Stimulated activated CD4-positive, alpha-beta T cell treated with anti-CD3 and anti-CD28 coated beads, Interleukin-2, amount 100 ng/mL, for 24 hours (primary cell): Measurements from ENCODE around the gene IFI27L2.

Source experiments
- DNase-seq, 2 donors: peaks; one replicate each; pipeline ENCODE4 v3.0.0-alpha.2; 2020

The IFI27L2 gene

DNA sequence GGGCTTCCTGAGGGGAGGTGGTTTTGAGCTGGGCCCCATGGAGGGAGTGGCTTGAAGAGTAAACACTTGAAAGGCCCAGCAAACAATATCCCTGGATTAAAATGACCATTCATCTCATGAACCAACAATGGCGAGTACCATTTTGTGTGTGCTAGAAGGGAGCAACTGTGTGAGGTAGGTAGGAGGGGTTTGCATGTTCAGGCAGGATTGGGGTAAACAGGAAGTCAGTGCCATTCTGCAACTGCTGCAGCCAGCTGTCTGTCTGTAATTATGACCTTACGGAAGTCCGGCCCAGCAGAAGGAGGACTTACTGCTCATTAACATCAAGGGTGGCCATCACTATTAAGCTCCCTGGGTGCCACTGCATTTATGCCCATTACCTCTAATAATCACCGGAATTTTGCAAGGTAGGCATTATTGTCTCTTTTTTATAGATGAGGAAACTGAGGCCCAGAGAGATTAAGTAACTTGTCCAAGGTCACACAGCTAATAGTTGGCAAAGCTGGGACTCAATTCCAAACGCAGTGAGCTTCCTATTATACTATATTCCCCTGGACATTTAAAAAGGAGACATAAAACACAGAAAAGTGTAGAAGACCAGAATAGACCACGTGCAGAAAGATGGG is 16.6 kb upstream of the IFI27L2 start:
- DNase-seq = no peak

GRCh38 chr14:94144765-94145164 is 15.4 kb upstream of the IFI27L2 start:
- no peak for DNase-seq

DNA sequence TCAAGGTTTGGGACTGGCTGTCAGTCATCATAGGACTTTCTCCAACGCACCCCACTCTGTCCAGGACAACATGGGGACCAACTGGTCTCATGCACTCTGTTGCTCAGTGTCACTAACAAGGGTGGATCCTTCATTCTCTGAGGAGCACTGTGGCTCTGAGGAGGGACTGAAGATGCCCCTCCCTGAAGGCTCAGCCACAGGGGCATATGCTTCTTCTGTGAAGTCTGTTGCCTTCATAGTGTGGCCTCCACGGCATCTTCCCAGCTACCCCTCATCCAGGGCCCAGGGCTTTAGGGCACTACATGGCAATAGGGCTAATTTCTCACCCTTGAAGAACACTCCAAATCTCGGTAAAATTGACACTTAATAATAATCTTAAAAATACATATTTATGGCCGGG is 14.3 kb upstream of the IFI27L2 start:
- DNase-seq = no peak

- no peak for DNase-seq
Observed at GRCh38 chr14:94143239-94143638, 13.8 kb upstream of the IFI27L2 start.

- no peak for DNase-seq
Observed at GRCh38 chr14:94142836-94143235, 13.4 kb upstream of the IFI27L2 start.

DNA sequence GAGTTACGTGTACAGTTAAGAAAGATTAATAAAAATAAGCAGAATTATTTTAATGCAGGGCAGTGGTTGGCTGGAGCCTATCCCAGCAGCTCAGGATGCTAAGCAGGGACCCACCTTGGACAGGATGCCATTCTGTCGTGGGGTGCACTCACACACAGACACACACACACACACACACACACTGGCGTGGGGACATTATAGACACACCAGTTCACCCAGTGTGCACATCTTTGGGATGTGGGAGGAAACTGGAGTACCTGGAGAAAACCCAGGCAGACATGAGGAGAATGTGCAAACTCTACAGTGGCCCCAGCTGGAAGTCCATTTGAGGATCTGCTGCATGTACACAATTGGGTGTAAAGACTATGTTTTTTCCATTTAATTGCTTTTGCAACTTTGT is 12.8 kb upstream of the IFI27L2 start:
- DNase-seq = no peak

DNA sequence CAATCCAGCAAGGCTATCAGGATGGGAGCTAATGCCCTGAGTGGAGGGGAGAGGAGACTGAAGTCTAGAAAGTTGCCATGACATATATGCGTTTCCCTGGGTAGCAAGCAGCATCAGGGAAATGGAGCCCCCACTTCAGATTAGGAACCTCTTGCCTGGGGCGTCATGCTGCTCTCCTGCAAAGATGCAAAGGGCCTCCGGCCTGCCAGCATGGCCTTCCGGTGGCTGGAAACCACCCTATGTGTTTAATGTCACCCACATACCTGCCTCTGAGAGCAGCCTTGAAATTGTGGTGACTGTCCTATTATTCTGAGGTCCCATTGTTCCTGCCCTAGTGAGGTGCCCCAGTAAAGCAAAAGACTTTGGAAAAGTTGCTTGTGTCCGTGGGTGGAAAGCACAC is 10.0 kb upstream of the IFI27L2 start:
- DNase-seq = no peak

DNA sequence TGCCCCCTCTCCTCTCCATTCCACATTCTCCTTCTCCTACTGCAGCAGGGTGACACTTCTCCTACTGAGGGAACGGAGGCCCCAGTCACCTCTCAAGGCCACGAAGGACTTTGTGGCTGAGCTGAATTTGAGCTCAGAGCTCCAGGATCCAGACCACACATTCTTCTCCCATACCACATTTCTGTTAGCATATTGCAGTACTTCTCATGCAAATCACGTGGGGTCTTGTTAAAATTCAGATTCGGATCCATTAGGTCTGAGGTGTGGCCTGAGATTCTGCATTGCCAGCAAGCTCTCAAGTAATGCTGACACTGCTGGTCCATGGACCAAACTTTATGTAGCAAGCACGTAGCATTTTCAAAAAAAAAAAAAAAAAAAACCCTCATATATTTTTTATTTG is 9.6 kb upstream of the IFI27L2 start:
- no peak for DNase-seq

- no peak for DNase-seq
Observed at GRCh38 chr14:94138251-94138650, 8.8 kb upstream of the IFI27L2 start.

GRCh38 chr14:94136575-94137331 is 7.3 kb upstream of the IFI27L2 start:
- peak; percentile 88 to 93 for DNase-seq

GRCh38 chr14:94135476-94135875 is 6.1 kb upstream of the IFI27L2 start:
- DNase-seq = no peak

DNA sequence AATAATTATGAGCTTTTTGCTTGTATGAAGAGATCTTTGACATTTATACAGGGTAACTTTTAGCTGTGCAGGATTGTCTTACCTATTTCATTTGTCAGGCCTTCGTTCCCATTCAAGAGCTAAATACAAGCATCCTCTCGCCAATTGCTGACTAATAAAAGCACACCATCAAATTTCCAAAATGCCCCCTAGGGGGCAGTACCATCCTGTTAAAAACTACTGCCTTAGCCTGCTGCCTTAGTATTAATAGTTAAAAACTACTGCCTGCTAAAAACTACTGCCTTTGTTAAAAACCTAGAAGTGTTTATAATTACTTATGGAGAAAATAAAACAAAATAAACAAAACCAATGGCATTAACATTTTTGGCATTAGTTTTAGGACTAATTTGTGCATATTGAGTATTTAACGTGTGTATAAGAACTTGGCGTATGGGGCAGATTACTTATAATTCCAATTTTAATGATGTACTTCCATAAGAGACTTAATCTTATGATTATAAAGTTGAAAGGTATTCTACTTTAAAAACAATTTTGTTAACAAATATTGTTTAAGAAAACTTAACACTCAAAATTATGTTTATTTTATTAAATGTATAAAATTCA is 3.0 kb upstream of the IFI27L2 start:
- peak; percentile 60 to 70 for DNase-seq

DNA sequence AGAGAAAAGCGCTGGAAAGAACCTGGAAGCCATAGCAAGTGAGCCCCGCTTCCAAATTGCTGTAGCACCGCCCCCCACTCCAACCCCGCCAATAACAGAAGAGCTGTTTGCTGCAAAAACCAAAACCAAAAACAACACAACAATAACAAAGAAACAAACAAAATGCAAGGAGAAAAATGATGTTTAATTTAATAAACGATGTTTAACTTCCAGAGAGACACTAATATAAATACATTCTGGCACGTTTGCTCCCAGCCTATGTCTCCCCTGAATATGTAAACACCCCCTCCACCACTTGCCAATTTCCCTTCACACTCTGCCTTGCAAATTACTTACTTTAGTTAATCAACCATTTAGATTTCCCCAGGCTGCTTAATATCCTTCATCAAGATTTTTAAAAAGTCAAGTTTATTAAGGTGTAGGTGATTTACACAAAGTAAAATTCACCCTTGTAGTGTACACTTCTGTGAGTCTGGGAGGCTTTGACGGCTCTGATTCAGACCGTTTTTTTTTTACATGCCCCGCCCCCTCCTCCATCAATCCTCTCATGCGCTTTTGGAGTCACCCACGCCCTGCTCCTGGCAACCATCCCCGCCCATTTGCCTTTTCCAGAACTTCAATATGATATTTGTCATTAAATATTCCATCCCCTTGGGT is 482 bp upstream of the IFI27L2 start:
- peak; percentile 35 for DNase-seq

DNA sequence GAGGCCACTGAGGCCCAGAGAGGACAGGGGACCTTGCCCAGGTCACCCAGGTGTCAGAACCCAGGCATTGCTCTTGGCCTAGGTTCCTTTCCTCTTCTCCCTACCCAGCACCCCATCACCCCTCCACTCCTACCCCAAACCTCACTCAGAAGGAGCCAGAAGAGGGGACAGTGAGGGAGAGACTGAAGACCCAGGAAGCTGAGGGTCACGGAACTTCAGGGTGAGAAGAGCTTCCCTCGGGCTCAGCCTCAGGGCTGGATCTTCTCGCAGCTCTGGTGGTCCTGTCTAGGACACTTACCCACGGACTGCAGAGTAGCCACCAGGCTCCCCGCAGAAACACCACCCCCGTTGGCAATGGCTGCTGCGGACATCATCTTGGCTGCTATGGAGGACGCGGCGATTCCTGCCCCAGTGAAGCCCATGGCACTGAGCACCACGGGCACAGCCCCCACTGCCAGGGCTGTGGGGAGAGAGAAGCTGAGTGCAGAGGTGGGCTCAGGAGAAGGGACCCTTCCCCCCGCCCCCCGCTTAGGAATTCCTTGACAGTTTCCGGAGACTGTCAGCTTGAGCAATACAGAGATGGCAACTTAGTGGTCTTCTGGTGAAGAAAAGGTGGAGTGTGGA is 1.1 kb downstream of the IFI27L2 start:
- DNase-seq = no peak

DNA sequence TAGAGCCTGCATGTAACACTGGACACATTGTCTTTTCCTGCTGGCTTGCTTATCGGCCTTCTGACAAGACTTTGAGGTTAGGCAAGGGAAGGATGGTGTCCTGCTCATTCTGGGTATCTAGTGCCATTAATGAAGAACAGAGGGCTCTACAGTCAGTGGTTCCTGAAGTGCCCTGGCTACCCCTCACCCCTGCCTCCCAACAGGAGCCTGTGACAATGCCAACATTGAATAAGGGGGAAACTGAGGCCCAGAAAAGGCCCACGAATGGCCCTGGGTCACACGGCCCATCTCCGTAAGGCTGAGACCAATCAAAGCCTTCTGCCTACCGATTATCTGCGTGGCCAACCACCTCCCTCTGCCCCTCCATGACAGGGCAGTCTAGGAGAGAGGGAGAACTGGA is 2.1 kb downstream of the IFI27L2 start:
- no peak for DNase-seq

- DNase-seq = no peak
Observed at GRCh38 chr14:94126800-94127199, 2.6 kb downstream of the IFI27L2 start.

GRCh38 chr14:94126419-94126677 is 3.1 kb downstream of the IFI27L2 start:
- DNase-seq = no peak

- DNase-seq = no peak
Observed at GRCh38 chr14:94125659-94126418, 3.6 kb downstream of the IFI27L2 start.

- DNase-seq = no peak
Observed at GRCh38 chr14:94124582-94125377, 4.6 kb downstream of the IFI27L2 start.

DNA sequence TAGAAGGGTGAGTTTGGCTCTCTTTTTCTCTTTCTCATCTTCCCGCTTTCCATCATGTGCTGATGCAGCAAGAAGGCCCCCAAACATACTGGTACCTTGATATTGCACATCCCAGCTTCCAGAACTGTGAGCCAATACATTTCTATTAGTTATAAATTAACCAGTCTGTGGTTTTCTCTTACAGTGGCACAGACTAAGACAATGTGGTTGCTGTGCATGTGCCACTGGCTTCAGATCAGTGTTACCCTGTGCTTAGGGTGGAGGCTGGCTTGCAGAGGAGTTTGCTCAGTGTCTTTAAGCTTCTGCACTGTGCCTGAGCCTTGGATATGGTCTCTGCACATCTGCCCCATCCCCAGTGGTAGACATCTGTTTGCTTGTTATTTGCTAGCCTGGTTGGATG is 5.5 kb downstream of the IFI27L2 start:
- DNase-seq = no peak

DNA sequence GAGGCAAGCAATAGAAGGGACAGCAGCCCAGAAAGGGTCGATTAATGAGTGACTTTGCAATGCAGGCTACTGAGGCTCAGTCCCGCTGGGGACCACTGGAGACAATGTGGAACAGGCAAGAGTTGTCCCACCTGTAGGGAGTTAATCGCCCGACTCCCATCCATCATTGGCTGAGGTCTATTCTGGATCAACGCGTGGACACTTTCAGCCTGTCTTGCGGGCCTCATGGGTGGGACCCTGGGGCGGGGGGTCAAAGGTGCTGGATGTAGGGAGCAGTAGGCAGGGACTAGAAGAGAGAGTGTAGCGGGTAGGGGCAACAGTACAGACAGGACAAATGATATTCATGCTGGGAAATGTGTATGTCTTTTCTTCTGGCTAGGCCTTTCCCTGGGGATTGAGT is 6.1 kb downstream of the IFI27L2 start:
- peak in 1 of 2 donors; percentile 9 for DNase-seq

- DNase-seq = peak in 1 of 2 donors; percentile 8
Observed at GRCh38 chr14:94122438-94122837, 7.0 kb downstream of the IFI27L2 start.
